ENCODE measurements around the gene NIP7. TPM values are rescaled to one million over a fixed set of nuclear protein-coding genes. Genes with fewer than 3 reads are reported as not detected.

The NIP7 gene
- total and polyA plus RNA-seq, 9 of the 15 experiments (the other 6 are each of a cell fraction or from before 2014, with no cell fraction given) = 28.9 to 85.5 (median 72.5) TPM

GRCh38 chr16:69311533-69312387 lies 27.8 kb upstream of the NIP7 start (continued):
- TF ChIP-seq ZBTB11 (CRISPR knock-in tag; IDR thresholded peaks at IDR 0.05) (peak in 1 of 3 experiments; percentile 59; a peak in 2 of 6 replicates), SPI1 (IDR thresholded peaks at IDR 0.05; ENCODE audit: borderline replicate concordance, low read depth, low read length) (peak; percentile 59; the same call in 1 of the 2 replicates), POLR2G (IDR thresholded peaks at IDR 0.05; ENCODE audit: low read depth, low read length) (peak; percentile 76), CREB1 (IDR thresholded peaks at IDR 0.05) (no peak; the same call in 1 of the 2 replicates), CREB1 (CRISPR knock-in tag; IDR thresholded peaks at IDR 0.05) (0 out of 2 replicates have a peak, but pooled peaks have one; percentile 14), ZBTB2 (IDR thresholded peaks at IDR 0.05) (no peak), RBFOX2 (IDR thresholded peaks at IDR 0.05; ENCODE audit: low read depth, low read length) (peak; percentile 63), KAT7 (CRISPR knock-in tag; IDR thresholded peaks at IDR 0.05; ENCODE audit: borderline replicate concordance) (peak; percentile 79; the same call in 1 of the 2 replicates), BRCA1 (IDR thresholded peaks at IDR 0.05) (no peak), BRCA1 (CRISPR knock-in tag; IDR thresholded peaks at IDR 0.05) (no peak), REST (IDR thresholded peaks at IDR 0.05; ENCODE audit: borderline replicate concordance) (no peak; the same call in 1 of the 2 replicates), REST (CRISPR knock-in tag; IDR thresholded peaks at IDR 0.05; ENCODE audit: low read depth) (peak; percentile 80), FOSL1 (tag; conservative IDR thresholded peaks at IDR 0.05) (0 out of 2 replicates have a peak, but pooled peaks have one; percentile 18)

All from K562 (cell line).